ENCODE data around the gene SRSF7.

The SRSF7 gene

GRCh38 chr2:38701542-38701941, 49.6 kb downstream of the SRSF7 start:
- DNase-seq (ENCODE audit: low read depth), result no peak

GRCh38 chr2:38700881-38701458, 50.2 kb downstream of the SRSF7 start:
- no peak for DNase-seq (ENCODE audit: low read depth)

- no peak for DNase-seq (ENCODE audit: low read depth)
Measured at GRCh38 chr2:38700113-38700785, 50.9 kb downstream of the SRSF7 start.

GRCh38 chr2:38698467-38699003, 52.6 kb downstream of the SRSF7 start:
- DNase-seq (ENCODE audit: low read depth), result no peak

GRCh38 chr2:38697116-38697840, 53.9 kb downstream of the SRSF7 start:
- no peak for DNase-seq (ENCODE audit: low read depth)

Data from activated T-cell treated with anti-CD3 and anti-CD28 coated beads for 48 hours (primary cell).